Measurements from ENCODE around the gene FGF18. TPM values are rescaled to one million over a fixed set of nuclear protein-coding genes. Genes with fewer than 3 reads are reported as not detected.

FGF18 gene
- total RNA-seq, 1 experiment from 2014 or later, result 1.7 TPM

DNA sequence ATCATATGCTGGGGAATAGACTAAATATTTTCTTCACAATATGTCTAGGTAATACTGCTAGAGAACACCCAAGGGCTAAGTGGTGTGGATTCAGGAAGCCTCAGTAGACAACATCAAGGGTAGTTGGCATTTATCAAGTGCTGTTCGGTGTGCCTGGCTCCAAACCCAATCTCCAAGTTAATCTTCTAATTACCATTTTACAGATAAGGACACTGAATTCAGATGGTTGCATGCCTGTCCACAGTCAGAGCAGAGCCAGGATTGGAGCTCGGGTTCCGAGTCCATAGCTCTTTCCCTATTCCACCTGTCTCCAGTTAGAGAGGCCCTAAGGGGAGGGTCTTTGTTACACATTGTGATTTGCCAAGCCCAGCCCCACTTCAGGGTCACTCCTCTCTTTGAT, 58.2 kb downstream of the FGF18 start:
- Histone ChIP-seq H3K36me3 (ENCODE audit: control insufficient read depth, insufficient read depth, low read length) (no peaks in the 10 kb centered on the region), H3K27me3 (ENCODE audit: control insufficient read depth, insufficient read depth, low read length) (0 out of 2 replicates have a peak, but pooled peaks cover 2% of the 10 kb centered on the region), H3K27ac (ENCODE audit: low read length) (no peak overlapping the region), H3K4me1 (ENCODE audit: control insufficient read depth, insufficient read depth, low read length) (no peaks in the 10 kb centered on the region; the same call in 1 of the 2 replicates), H3K4me3 (ENCODE audit: low read depth in 2 of 2, low read length in 2 of 2) (no peak overlapping the region), H3K9me3 (ENCODE audit: control insufficient read depth, insufficient read depth, low read depth, low read length) (no peaks in the 10 kb centered on the region)
- ATAC-seq (no peak), DNase-seq (ENCODE audit: low read depth, low spot score) (no peak)
- TF ChIP-seq POLR2AphosphoS5 (IDR thresholded peaks at IDR 0.05; ENCODE audit: low read depth, low read length) (no peak), TCF7L2 (IDR thresholded peaks at IDR 0.05; ENCODE audit: low read depth, low read length) (no peak), SIN3A (IDR thresholded peaks at IDR 0.05; ENCODE audit: borderline replicate concordance, insufficient read depth, low read depth, low read length) (no peak)
- TF ChIP-seq, protein P1, sequence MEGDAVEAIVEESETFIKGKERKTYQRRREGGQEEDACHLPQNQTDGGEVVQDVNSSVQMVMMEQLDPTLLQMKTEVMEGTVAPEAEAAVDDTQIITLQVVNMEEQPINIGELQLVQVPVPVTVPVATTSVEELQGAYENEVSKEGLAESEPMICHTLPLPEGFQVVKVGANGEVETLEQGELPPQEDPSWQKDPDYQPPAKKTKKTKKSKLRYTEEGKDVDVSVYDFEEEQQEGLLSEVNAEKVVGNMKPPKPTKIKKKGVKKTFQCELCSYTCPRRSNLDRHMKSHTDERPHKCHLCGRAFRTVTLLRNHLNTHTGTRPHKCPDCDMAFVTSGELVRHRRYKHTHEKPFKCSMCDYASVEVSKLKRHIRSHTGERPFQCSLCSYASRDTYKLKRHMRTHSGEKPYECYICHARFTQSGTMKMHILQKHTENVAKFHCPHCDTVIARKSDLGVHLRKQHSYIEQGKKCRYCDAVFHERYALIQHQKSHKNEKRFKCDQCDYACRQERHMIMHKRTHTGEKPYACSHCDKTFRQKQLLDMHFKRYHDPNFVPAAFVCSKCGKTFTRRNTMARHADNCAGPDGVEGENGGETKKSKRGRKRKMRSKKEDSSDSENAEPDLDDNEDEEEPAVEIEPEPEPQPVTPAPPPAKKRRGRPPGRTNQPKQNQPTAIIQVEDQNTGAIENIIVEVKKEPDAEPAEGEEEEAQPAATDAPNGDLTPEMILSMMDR (IDR thresholded peaks at IDR 0.05), result no peak
- TF ChIP-seq, protein P2, sequence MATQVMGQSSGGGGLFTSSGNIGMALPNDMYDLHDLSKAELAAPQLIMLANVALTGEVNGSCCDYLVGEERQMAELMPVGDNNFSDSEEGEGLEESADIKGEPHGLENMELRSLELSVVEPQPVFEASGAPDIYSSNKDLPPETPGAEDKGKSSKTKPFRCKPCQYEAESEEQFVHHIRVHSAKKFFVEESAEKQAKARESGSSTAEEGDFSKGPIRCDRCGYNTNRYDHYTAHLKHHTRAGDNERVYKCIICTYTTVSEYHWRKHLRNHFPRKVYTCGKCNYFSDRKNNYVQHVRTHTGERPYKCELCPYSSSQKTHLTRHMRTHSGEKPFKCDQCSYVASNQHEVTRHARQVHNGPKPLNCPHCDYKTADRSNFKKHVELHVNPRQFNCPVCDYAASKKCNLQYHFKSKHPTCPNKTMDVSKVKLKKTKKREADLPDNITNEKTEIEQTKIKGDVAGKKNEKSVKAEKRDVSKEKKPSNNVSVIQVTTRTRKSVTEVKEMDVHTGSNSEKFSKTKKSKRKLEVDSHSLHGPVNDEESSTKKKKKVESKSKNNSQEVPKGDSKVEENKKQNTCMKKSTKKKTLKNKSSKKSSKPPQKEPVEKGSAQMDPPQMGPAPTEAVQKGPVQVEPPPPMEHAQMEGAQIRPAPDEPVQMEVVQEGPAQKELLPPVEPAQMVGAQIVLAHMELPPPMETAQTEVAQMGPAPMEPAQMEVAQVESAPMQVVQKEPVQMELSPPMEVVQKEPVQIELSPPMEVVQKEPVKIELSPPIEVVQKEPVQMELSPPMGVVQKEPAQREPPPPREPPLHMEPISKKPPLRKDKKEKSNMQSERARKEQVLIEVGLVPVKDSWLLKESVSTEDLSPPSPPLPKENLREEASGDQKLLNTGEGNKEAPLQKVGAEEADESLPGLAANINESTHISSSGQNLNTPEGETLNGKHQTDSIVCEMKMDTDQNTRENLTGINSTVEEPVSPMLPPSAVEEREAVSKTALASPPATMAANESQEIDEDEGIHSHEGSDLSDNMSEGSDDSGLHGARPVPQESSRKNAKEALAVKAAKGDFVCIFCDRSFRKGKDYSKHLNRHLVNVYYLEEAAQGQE (IDR thresholded peaks at IDR 0.05; ENCODE audit: insufficient read depth in 1 of 2, low read depth in 2 of 2, low read length in 1 of 2), result no peak
- POLR2A ChIA-PET, result no interaction called here
- no TSS peak for BruUV-seq (replicated peaks)
- CTCF ChIA-PET, result no interaction called here
- intact Hi-C loops (cut with micrococcal nuclease; ENCODE audit: unreplicated experiment), result no loop called here
- in situ Hi-C loops (cut with HindIII; ENCODE audit: low pct_unique_long_range_greater_than_20kb, low sequenced_read_pairs), result no loop called here

DNA sequence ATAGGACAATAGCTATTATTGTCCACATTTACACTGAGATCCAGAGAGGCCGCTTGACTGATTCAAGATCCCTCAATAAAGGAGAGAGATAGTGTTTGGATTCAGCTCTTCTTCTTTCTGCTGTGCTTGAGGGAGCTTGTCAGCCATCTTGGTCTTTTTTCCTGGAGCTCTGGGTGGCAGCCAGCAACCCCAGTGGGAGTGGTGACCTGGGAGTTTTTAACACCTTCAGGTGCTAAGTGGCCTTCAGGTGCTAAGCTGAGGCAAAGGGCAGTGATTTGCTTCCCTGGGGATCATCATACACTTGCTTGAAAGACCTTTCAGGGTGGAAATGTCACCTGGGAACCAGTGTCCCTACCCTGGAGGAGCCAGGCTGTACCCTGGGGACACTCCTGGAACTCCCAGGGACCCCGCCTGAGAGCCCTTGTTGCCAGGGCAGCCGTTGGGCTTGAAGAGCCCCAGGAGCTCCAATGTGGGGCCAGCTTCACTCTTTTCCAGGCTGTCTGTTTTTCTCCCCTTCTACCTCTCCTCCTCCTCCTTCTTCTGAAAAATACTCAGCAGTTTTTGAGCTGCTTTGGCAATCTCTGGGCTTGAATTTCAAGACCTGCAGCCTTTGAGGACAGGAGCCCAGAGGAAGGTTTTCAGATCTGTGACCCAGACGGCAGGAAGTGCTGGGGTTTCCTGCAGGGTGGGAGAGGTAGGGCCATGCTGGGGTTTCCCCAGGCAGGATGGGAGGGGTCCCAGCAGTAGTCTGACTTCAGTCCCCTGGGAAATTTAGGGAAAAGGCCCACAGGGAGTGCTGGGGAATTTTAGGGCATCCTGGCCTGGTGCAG, 59.7 kb downstream of the FGF18 start:
- in situ Hi-C loops (cut with HindIII; ENCODE audit: low pct_unique_long_range_greater_than_20kb, low sequenced_read_pairs), result no loop called here
- H3K9me3 ChIP-seq (ENCODE audit: control insufficient read depth, insufficient read depth, low read depth, low read length), result no peaks in the 10 kb centered on the region
- H3K4me1 ChIP-seq (ENCODE audit: control insufficient read depth, insufficient read depth, low read length), result no peaks in the 10 kb centered on the region; the same call in 1 of the 2 replicates
- no peaks in the 10 kb centered on the region for H3K36me3 ChIP-seq (ENCODE audit: control insufficient read depth, insufficient read depth, low read length)
- BruUV-seq (replicated peaks), result no TSS peak
- ATAC-seq (no peak), DNase-seq (ENCODE audit: low read depth, low spot score) (no peak)
- 0 out of 2 replicates have a peak, but pooled peaks cover 2% of the 10 kb centered on the region for H3K27me3 ChIP-seq (ENCODE audit: control insufficient read depth, insufficient read depth, low read length)
- intact Hi-C loops (cut with micrococcal nuclease; ENCODE audit: unreplicated experiment), result no loop called here
- no peak overlapping the region for H3K4me3 ChIP-seq (ENCODE audit: low read depth in 2 of 2, low read length in 2 of 2)
- no peak overlapping the region for H3K27ac ChIP-seq (ENCODE audit: low read length)
- ChIA-PET CTCF (no interaction called here), POLR2A (no interaction called here)
- TF ChIP-seq, protein P1 (IDR thresholded peaks at IDR 0.05), result no peak
- TF ChIP-seq, protein P2 (IDR thresholded peaks at IDR 0.05; ENCODE audit: insufficient read depth in 1 of 2, low read depth in 2 of 2, low read length in 1 of 2), result no peak
- no peak for TF ChIP-seq POLR2AphosphoS5 (IDR thresholded peaks at IDR 0.05; ENCODE audit: low read depth, low read length)
- no peak for TF ChIP-seq TCF7L2 (IDR thresholded peaks at IDR 0.05; ENCODE audit: low read depth, low read length)

Data from Panc1 (cell line).